A673 (cell line): ENCODE measurements around the gene KCNIP3.
"Not testable (repeated sequence)": the region's sequence is repeated elsewhere in the genome, so short reads cannot be mapped to it uniquely, and the experiment has no call there.

Experiments used
- CTCF ChIP-seq: fragments of 300-800, 200-600 bp; sonication (generic); conservative IDR thresholded peaks from 2 replicates; pipeline ENCODE4 v1.5.1; 2017; ENCODE audit warnings: low read depth, mild to moderate bottlenecking, antibody characterized with exemption, low read length, moderate library complexity, mixed read lengths
- EZH2 ChIP-seq: fragments of 200-600 bp; sonication (generic); IDR thresholded peaks from 2 replicates; pipeline ENCODE4 v1.6.1; 2017; ENCODE audit warnings: borderline replicate concordance, low read depth, mild to moderate bottlenecking, mixed read lengths, antibody characterized with exemption, low read length; ENCODE audit not compliant: poor library complexity, severe bottlenecking

DNA sequence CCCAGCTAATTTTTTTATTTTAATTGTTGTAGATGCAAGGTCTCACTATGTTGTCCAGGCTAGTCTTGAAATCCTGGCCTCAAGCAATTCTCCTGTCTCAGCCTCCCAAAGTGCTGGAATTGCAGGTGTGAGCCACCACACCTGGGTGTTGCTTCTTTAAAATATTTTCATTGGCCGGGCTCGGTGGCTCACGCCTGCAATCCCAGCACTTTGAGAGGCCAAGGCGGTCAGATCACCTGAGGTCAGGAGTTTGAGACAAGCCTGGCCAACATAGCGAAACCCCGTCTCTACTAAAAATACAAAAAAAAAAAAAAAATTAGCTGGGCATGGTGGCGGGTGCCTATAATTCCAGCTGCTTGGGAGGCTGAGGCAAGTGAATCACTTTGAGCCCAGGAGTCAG, 81.1 kb downstream of the KCNIP3 start:
- not testable (repeated sequence) for TF ChIP-seq CTCF, EZH2
